GM20000 (cell line): Measurements from ENCODE around the gene ZNF664.

ENCODE experiments used
- DNase-seq: peaks from one replicate; pipeline ENCODE4 v3.0.0; 2012; ENCODE audit warnings: low spot score
- TF ChIP-seq, protein P1 (sequence below): IDR thresholded peaks from 2 replicates; pipeline ENCODE4 v1.5.1; 2012; ENCODE audit warnings: mild to moderate bottlenecking, control low read depth; ENCODE audit errors: extremely low read depth, missing control alignments

Gene ZNF664

DNA sequence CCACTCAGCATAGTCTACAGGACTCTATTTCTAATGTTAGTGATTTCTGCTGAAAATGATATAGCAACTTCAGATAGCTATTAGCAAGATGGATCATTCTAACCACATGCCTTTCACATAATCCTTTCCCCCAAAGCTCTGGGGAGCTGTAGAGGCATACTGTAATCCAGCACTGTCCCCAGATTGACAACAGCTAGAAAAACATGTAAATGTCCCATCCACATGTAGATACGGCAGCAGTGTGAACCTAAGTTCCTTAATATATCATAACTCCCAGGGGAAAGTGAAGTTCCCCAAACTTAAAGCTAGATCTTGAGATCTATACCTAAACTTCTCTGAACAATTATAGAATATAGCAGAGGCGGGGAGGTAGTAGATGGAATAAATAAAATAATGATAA lies 14.0 kb downstream of the ZNF664 start:
- TF ChIP-seq, protein P1, sequence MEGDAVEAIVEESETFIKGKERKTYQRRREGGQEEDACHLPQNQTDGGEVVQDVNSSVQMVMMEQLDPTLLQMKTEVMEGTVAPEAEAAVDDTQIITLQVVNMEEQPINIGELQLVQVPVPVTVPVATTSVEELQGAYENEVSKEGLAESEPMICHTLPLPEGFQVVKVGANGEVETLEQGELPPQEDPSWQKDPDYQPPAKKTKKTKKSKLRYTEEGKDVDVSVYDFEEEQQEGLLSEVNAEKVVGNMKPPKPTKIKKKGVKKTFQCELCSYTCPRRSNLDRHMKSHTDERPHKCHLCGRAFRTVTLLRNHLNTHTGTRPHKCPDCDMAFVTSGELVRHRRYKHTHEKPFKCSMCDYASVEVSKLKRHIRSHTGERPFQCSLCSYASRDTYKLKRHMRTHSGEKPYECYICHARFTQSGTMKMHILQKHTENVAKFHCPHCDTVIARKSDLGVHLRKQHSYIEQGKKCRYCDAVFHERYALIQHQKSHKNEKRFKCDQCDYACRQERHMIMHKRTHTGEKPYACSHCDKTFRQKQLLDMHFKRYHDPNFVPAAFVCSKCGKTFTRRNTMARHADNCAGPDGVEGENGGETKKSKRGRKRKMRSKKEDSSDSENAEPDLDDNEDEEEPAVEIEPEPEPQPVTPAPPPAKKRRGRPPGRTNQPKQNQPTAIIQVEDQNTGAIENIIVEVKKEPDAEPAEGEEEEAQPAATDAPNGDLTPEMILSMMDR: no peak
- no peak for DNase-seq

DNA sequence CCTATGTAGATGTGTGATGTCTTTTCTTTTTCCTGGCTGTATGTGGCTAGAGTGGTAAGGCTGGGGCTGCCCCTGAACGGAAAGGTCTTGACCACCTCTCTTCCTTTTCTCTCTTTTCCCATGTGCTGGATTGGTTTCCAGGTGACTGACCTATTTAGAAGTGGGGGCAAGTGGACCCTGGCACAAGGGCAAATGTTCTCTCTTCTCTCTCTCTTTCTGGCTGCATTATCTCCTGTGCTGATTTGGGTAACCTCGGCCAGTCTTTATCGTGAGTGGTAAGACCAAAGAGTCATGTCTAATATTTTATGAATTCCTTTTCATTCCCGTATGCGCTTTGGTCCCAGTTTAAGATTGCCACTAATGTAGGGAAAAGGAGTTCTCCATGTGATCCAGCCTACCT lies 16.2 kb downstream of the ZNF664 start:
- TF ChIP-seq, protein P1: no peak
- no peak for DNase-seq

DNA sequence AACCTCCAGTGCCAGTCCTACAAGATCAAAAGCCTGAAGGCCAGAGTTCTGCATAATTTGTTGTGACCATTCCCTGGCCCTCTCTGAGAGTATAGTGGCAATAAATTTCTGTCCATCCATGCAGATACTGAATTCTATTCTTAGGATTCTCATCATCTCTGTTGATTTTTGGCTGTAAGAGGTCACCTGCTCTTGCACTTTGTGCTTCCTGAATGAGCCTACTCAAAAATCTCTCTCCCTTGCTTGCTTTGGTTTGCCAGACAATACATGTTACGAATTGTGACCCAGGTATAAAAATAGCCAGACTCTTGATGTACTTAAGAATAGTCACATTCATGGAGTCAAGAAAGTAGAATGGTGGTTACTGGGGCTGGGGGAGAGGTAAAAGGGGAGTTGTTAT lies 16.7 kb downstream of the ZNF664 start:
- TF ChIP-seq, protein P1: no peak
- DNase-seq: no peak

DNA sequence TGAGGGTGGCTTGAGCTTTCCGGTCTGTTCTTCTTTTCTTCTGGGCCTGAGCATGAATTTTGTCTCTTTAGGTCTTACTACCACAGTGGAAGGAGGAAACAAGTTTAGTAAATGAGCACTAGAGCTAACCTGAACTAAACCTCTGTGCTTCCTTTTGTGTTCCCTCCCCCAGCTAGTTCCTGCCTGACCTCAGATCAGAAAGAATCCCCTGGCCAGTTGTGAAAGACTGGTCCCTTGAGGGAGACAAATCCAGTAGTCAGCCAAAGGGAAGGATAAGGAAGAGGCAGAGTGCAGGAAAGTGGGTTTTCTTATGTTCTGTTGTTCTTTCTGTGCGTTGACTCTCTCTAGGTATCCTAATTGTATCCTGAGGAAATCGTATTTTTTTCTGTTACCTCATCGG lies 17.5 kb downstream of the ZNF664 start:
- DNase-seq: no peak
- TF ChIP-seq, protein P1: no peak

DNA sequence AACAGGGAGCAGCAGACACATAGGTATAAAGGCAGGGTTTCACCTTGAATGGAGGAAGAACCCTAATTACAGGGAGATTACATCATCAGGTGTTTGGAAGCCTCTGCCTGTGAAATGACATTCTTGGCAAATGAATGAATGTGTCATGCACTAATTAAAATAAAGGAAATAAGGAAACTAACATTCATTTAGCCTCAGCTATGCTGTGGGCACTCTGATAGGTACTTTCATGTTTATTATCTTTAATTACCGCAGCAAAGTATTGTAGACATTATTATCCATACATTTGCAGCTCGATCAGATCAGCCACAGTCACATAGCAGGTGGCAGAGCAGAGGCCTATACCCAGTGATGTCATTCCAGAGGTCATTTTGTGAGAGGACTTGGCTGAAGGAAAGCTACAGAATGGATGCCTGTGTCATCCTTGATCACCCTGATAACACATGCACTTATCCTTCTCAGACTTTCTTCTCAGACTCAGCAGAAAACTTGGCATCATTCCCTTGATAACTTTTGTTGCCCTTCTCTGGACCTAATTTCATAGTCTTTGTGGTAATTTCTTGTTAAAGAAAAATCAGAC lies 18.4 kb downstream of the ZNF664 start:
- no peak for DNase-seq
- TF ChIP-seq, protein P1: no peak

DNA sequence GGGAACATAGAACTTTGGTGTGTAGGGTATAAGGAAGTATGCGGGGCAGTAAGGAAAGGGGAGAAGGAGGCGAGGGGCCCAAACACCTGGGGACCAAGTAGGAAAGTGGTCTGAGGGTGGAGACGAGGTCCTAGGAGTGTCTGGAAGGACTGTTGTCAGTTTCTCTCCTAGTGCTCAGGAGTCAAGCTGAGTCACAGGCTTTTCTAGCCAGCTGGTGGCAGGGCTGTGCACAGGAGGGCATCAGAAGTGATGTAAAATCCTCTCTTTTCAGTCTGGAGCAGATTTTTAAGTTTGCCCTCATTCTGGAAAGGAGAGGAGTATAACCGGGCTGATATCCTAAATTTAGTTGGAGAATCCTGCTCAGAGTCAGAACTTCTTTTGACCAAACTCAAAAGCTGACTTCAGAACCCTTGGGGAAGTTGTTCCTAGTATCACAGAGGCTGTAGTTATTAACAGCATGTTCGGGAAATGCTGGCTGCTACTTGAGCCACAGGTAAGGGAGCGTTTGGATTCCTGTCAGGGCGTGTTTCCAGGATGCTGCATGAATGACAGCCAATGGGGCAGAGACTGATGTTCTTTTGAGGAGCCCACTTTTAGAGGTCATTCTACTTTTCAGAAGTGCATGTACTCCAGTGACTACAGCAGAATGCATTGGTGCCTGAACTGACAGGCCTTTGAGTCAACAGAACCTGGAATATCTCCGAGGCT lies 19.3 kb downstream of the ZNF664 start:
- TF ChIP-seq, protein P1: no peak
- DNase-seq: no peak

DNA sequence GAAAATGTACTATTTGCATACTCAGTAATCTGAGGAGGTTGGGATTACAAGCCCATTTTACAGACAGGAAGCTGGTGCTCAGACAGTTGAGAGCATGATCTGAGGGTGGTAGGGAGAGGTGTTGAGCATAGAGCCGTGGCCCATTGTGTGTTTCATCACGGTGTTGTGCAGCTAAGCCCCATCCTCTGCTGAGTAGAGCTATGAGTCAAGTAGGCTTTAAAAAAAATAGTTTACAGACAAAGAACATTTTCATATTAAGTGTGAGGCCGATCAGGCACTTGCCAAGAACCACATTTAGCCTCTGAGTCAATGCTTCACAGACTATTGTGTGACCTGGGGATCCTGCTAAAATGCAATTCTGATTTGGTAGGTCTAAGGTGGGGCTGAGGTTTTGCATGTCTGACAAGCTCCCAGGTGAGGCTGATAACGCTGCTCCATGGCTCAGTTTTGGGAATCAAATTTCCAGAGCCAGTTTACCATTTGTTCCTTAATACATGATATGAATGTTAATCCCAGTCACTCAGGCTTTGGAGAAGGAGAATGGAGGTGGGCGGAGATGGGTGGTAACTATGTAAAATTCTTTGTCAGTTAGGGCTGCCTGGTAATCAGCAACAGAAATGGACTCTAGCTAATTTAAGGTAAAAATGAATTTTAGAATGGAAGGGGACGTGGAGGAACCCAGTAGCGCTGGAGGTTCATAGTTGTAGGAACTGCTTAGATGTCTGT lies 22.2 kb downstream of the ZNF664 start:
- TF ChIP-seq, protein P1: no peak
- DNase-seq: peak; percentile 14
